Ectodermal cell (in vitro differentiated cells): ENCODE data around the gene CDH13.

Source experiments
- H3K27ac ChIP-seq: 2 replicates; pipeline ENCODE4 v1.7.0; 2013; ENCODE audit warnings: mild to moderate bottlenecking, low read depth, low read length; ENCODE audit not compliant: insufficient read depth, poor library complexity, severe bottlenecking
- H3K27me3 ChIP-seq: 2 replicates; pipeline ENCODE4 v1.7.0; 2013; ENCODE audit warnings: mild to moderate bottlenecking, low read length; ENCODE audit not compliant: insufficient read depth, control insufficient read depth, poor library complexity, severe bottlenecking
- H3K36me3 ChIP-seq: one replicate; pipeline ENCODE4 v1.7.0; 2013; ENCODE audit warnings: low read length; ENCODE audit not compliant: control insufficient read depth, insufficient read depth
- H3K4me1 ChIP-seq: one replicate; pipeline ENCODE4 v1.7.0; 2013; ENCODE audit warnings: low read length; ENCODE audit not compliant: control insufficient read depth, insufficient read depth
- H3K4me3 ChIP-seq: 2 replicates; pipeline ENCODE4 v1.7.0; 2013; ENCODE audit warnings: low read depth, low read length, control low read depth; ENCODE audit not compliant: insufficient read depth
- H3K9me3 ChIP-seq: 2 replicates; pipeline ENCODE4 v1.7.0; 2013; ENCODE audit warnings: mild to moderate bottlenecking, low read length, moderate library complexity; ENCODE audit not compliant: control insufficient read depth
- WGBS, 2 experiments: methylation state at CpG; one replicate each; pipeline ENCODE4 v1.1.7; 2013; ENCODE audit warnings: missing lambda C conversion rate in 2 of 2; 5-methylcytosine and 5-hydroxymethylcytosine counted together

The CDH13 gene

GRCh38 chr16:82684256-82684655, 57.5 kb downstream of the CDH13 start:
- no peak overlapping the region for H3K4me3 ChIP-seq
- 90 to 100% methylated on average over 1 to 2 of the region's 2 CpGs for WGBS, 2 experiments
- no peaks in the 10 kb centered on the region for H3K36me3 ChIP-seq
- H3K4me1 ChIP-seq, result no peaks in the 10 kb centered on the region
- no peak overlapping the region for H3K27ac ChIP-seq
- H3K27me3 ChIP-seq, result no peaks in the 10 kb centered on the region
- no peaks in the 10 kb centered on the region for H3K9me3 ChIP-seq

- Histone ChIP-seq H3K36me3 (no peaks in the 10 kb centered on the region), H3K27me3 (no peaks in the 10 kb centered on the region), H3K27ac (no peak overlapping the region), H3K4me1 (no peaks in the 10 kb centered on the region), H3K9me3 (no peaks in the 10 kb centered on the region), H3K4me3 (no peak overlapping the region)
- WGBS, 2 experiments, result 92 to 96% methylated on average over 4 of the region's 4 CpGs
These were observed 58.8 kb downstream of the CDH13 start for GRCh38 chr16:82685526-82685925.

GRCh38 chr16:82694239-82694874, 67.6 kb downstream of the CDH13 start:
- no peaks in the 10 kb centered on the region for H3K9me3 ChIP-seq
- H3K27me3 ChIP-seq, result no peaks in the 10 kb centered on the region
- H3K36me3 ChIP-seq, result no peaks in the 10 kb centered on the region
- H3K4me1 ChIP-seq, result no peaks in the 10 kb centered on the region
- H3K27ac ChIP-seq, result no peak overlapping the region
- no peak overlapping the region for H3K4me3 ChIP-seq

DNA sequence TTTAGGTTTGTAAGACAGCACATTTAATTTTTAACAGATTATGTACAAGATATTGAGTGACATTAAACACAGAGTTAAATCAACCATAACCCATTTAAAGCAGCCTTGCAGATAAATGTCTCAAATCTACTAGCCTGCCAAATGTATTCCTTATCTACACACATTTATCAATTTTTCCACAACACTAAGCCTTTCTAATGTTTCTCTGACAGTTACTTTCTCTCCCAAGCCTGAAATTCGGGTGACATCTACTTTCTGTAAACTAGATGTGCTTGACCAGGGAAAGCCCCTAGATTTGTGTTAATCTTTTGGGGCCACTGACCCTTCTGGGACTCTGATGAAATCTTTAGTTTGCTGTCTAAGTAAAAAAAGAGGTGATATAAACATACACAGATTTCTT, 69.0 kb downstream of the CDH13 start:
- Histone ChIP-seq H3K27ac (no peak overlapping the region), H3K4me3 (no peak overlapping the region), H3K36me3 (no peaks in the 10 kb centered on the region), H3K9me3 (no peaks in the 10 kb centered on the region), H3K27me3 (no peaks in the 10 kb centered on the region), H3K4me1 (no peaks in the 10 kb centered on the region)
- WGBS, 2 experiments, result 86 to 87% methylated on average over 1 of the region's 1 CpG

GRCh38 chr16:82699260-82699659, 72.5 kb downstream of the CDH13 start:
- 85 to 93% methylated on average over 2 to 3 of the region's 3 CpGs for WGBS, 2 experiments
- no peak overlapping the region for H3K27ac ChIP-seq
- no peaks in the 10 kb centered on the region for H3K36me3 ChIP-seq
- no peak overlapping the region for H3K4me3 ChIP-seq
- H3K4me1 ChIP-seq, result peaks cover 3% of the 10 kb centered on the region
- no peaks in the 10 kb centered on the region for H3K9me3 ChIP-seq
- no peaks in the 10 kb centered on the region for H3K27me3 ChIP-seq

DNA sequence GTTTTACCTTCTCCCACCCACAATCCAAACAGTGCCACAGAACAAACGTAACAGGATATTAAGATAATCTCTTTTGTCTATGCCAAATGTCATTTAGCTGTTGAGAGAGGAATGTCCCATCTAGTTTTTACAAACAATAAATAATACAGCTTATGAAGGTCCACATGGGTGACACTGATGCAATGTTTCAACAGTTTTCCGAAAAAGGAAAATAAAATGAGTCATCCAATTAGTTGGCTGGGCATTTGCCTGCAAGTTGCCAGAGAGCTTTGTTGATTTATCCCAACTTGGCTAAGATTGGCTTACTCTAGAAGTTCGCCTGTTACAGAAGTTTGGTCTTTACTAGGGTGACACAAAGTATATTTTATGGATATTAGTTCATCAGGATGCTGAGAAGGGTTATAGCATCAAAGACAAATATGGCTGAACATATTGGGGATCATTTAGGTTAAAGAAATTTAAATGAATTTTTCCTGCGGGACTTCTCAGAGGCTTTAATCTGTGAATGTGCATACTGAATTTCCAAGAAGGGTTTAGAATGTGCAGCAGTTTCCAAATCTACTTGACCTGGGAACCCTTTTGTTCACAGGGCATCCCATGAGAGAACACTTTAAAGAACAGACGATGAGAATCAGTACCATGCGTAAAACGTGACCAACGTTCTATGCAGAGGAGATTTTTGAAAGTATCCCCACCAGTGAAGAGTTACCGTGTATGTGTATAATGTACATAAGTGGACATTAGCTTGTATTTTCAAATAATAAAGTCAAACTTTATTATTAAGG, 73.1 kb downstream of the CDH13 start:
- no peaks in the 10 kb centered on the region for H3K27me3 ChIP-seq
- peaks cover 3% of the 10 kb centered on the region for H3K4me1 ChIP-seq
- no peaks in the 10 kb centered on the region for H3K9me3 ChIP-seq
- no peak overlapping the region for H3K27ac ChIP-seq
- H3K4me3 ChIP-seq, result no peak overlapping the region
- no peaks in the 10 kb centered on the region for H3K36me3 ChIP-seq
- WGBS, 2 experiments, result 95 to 97% methylated on average over 7 to 9 of the region's 9 CpGs

DNA sequence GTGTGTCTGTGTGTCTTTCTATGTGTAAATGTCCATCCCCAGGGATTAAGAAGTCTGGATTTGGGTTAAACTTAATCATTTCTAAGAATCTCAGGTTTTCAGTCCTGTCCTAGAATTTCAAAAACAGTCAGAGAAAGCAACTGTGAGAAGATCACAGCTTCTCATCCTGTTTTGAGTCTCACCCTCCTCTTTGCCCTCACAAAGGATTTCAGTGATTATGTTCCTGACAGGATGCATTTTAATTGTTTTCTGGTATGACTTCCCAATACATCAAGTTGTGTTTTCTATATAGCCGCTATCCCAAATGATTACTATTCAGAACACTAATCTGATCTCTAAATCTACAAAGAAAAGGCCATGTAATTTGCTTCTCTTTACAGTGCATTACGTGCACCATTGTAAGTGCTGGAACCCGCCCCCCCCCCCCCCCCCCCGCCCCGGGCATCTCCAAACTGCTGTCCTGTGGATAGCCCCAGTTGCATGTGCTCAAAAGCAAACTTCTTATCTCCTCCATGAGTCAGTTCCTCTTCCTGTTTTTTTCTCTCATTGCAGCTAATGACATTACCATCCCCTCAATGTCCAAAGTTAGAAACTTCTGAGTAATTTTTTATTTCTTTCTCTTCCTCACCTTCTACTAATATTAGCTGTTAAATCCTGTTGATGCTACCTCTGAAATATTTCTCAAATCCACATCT, 73.9 kb downstream of the CDH13 start:
- no peaks in the 10 kb centered on the region for H3K9me3 ChIP-seq
- WGBS, 2 experiments, result 85 to 90% methylated on average over 3 to 4 of the region's 5 CpGs
- H3K4me1 ChIP-seq, result peaks cover 3% of the 10 kb centered on the region
- no peaks in the 10 kb centered on the region for H3K36me3 ChIP-seq
- H3K27ac ChIP-seq, result no peak overlapping the region
- no peaks in the 10 kb centered on the region for H3K27me3 ChIP-seq
- H3K4me3 ChIP-seq, result no peak overlapping the region

DNA sequence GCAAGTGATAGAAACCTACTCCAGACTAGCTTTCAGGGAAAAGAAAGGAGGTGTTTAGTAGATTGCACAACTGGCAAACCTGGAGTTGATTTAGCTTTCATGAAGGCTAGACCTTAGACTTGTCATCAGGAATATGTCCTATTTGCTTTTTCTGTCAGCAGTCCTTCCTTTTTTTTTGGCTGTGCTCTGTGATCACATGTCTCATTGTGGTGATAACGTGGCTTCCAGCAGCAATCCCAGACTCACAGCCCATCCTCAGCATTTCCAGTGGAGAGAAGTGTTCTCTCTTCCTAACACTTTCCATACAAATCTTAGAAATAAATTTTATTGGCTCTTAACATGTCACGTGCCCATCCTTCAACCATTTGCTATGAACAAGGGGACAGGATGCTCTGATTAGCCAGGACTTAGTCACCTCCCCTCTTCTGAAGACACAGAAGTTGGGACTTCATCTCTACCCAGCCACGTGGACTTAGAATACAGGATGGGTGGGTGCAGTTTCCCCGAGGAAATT, 74.7 kb downstream of the CDH13 start:
- Histone ChIP-seq H3K36me3 (no peaks in the 10 kb centered on the region), H3K27ac (no peak overlapping the region), H3K4me1 (peaks cover 3% of the 10 kb centered on the region), H3K9me3 (no peaks in the 10 kb centered on the region), H3K27me3 (no peaks in the 10 kb centered on the region), H3K4me3 (no peak overlapping the region)
- 88 to 95% methylated on average over 4 of the region's 4 CpGs for WGBS, 2 experiments

GRCh38 chr16:82703161-82703560, 76.4 kb downstream of the CDH13 start:
- Histone ChIP-seq H3K9me3 (no peaks in the 10 kb centered on the region), H3K27me3 (no peaks in the 10 kb centered on the region), H3K4me1 (peaks cover 3% of the 10 kb centered on the region), H3K36me3 (no peaks in the 10 kb centered on the region), H3K27ac (no peak overlapping the region), H3K4me3 (no peak overlapping the region)
- 85 to 94% methylated on average over 2 of the region's 2 CpGs for WGBS, 2 experiments
